G401.6 (cell line): ENCODE results near the gene TRPC4.
"Not testable (repeated sequence)": the region's sequence is repeated elsewhere in the genome, so short reads cannot be mapped to it uniquely, and the experiment has no call there.

Source experiments
- FAIRE-seq: peaks from 2 replicates; lab custom pipeline; 2012; peaks lifted over from hg19 to GRCh38; lab: Jason Lieb, UNC

The TRPC4 gene

GRCh38 chr13:37599519-37599918, 270.1 kb downstream of the TRPC4 start:
- FAIRE-seq = no peak

- FAIRE-seq = no peak
Observed at GRCh38 chr13:37598597-37598996, 271.0 kb downstream of the TRPC4 start, which contains the start of gene POSTN. TSS of gene POSTN (minus strand) at chr13:37598768. CDS start at chr13:37598726, 42 bp downstream.

GRCh38 chr13:37597477-37598025, 272.0 kb downstream of the TRPC4 start:
- FAIRE-seq = no peak

- no peak for FAIRE-seq
Observed at GRCh38 chr13:37596805-37597204, 272.8 kb downstream of the TRPC4 start.

- no peak for FAIRE-seq
Observed at GRCh38 chr13:37595162-37595561, 274.4 kb downstream of the TRPC4 start.

- FAIRE-seq = no peak
Observed at GRCh38 chr13:37594550-37594949, 275.0 kb downstream of the TRPC4 start.

GRCh38 chr13:37589381-37589780, 280.2 kb downstream of the TRPC4 start:
- not testable (repeated sequence) for FAIRE-seq

GRCh38 chr13:37587236-37587635, 282.3 kb downstream of the TRPC4 start:
- no peak for FAIRE-seq
